Measurements from ENCODE around the gene XPO4.
"Not testable (repeated sequence)": the region's sequence is repeated elsewhere in the genome, so short reads cannot be mapped to it uniquely, and the experiment has no call there.

XPO4 gene

GRCh38 chr13:20921572-20921971 is 19.0 kb upstream of the XPO4 start:
- Histone ChIP-seq H3K79me1 (ENCODE audit: low read length) (no peaks in the 10 kb centered on the region), H3K9me3 (ENCODE audit: insufficient read depth, low read depth, low read length) (no peaks in the 10 kb centered on the region), H2AFZ (ENCODE audit: insufficient read depth, low read length, poor library complexity) (no peak overlapping the region), H4K12ac (ENCODE audit: low read depth, low read length) (no peak overlapping the region), H3K4me3 (ENCODE audit: low read depth, low read length) (no peak overlapping the region), H3K36me3 (ENCODE audit: control insufficient read depth in 1 of 2, insufficient read depth in 2 of 2, low read length in 2 of 2) (no peaks in the 10 kb centered on the region), H3K27ac (ENCODE audit: low read depth, low read length) (no peak overlapping the region), H3K23ac (ENCODE audit: low read length) (no peak overlapping the region), H4K91ac (ENCODE audit: low read depth, low read length) (no peak overlapping the region), H2AK5ac (ENCODE audit: low read length) (no peak overlapping the region), H4K8ac (ENCODE audit: low read depth, low read length) (no peak overlapping the region), H2BK120ac (ENCODE audit: insufficient read depth, low read length, poor library complexity) (no peak overlapping the region), H3K4ac (ENCODE audit: low read depth, low read length) (no peak overlapping the region), H3K14ac (ENCODE audit: low read length) (no peak overlapping the region), H2BK5ac (ENCODE audit: low read depth, low read length, poor library complexity) (no peak overlapping the region), H3K4me1 (ENCODE audit: control insufficient read depth in 1 of 2, insufficient read depth in 2 of 2, low read length in 2 of 2) (no peaks in the 10 kb centered on the region), H3K18ac (ENCODE audit: low read length) (no peak overlapping the region), H3K79me2 (ENCODE audit: control insufficient read depth, insufficient read depth, low read length, poor library complexity) (no peaks in the 10 kb centered on the region), H3K27me3 (ENCODE audit: insufficient read depth, low read length) (no peaks in the 10 kb centered on the region), H3K9ac (ENCODE audit: low read length) (no peak overlapping the region), H3K4me2 (ENCODE audit: low read length) (no peak overlapping the region), H2BK12ac (ENCODE audit: low read length) (no peak overlapping the region)
- WGBS (ENCODE audit: extremely low coverage, insufficient coverage, insufficient read length) = no CpG with 5 or more reads among the region's 4 CpGs
- no peak for DNase-seq

DNA sequence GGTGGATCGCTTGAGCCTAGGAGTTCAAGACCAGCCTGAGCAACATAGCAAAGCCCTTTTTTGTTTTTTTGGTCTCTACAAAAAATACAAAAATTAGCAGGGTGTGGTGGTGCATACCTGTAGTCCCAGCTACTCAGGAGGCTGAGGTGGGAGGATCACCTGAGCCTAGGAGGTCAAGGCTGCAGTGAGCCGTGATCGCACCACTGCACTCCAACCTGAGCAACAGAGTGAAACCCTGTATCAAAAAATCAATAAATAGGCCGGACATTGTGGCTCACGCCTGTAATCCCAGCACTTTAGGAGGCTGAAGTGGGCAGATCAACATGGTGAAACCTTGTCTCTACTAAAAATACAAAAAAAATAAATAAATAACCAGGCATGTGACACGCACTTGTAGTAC is 13.1 kb upstream of the XPO4 start:
- H4K12ac ChIP-seq (ENCODE audit: low read depth, low read length); H3K9me3 ChIP-seq (ENCODE audit: insufficient read depth, low read depth, low read length); H4K91ac ChIP-seq (ENCODE audit: low read depth, low read length); H2BK120ac ChIP-seq (ENCODE audit: insufficient read depth, low read length, poor library complexity); H3K9ac ChIP-seq (ENCODE audit: low read length); H3K4me2 ChIP-seq (ENCODE audit: low read length); H3K18ac ChIP-seq (ENCODE audit: low read length); H2AFZ ChIP-seq (ENCODE audit: insufficient read depth, low read length, poor library complexity); H3K14ac ChIP-seq (ENCODE audit: low read length); H2BK5ac ChIP-seq (ENCODE audit: low read depth, low read length, poor library complexity); H3K4ac ChIP-seq (ENCODE audit: low read depth, low read length); H3K79me1 ChIP-seq (ENCODE audit: low read length); H2AK5ac ChIP-seq (ENCODE audit: low read length); H3K79me2 ChIP-seq (ENCODE audit: control insufficient read depth, insufficient read depth, low read length, poor library complexity); H3K27me3 ChIP-seq (ENCODE audit: insufficient read depth, low read length); DNase-seq; H3K4me3 ChIP-seq (ENCODE audit: low read depth, low read length); H3K36me3 ChIP-seq (ENCODE audit: control insufficient read depth in 1 of 2, insufficient read depth in 2 of 2, low read length in 2 of 2); H3K27ac ChIP-seq (ENCODE audit: low read depth, low read length); H4K8ac ChIP-seq (ENCODE audit: low read depth, low read length); H3K4me1 ChIP-seq (ENCODE audit: control insufficient read depth in 1 of 2, insufficient read depth in 2 of 2, low read length in 2 of 2); H2BK12ac ChIP-seq (ENCODE audit: low read length); H3K23ac ChIP-seq (ENCODE audit: low read length): not testable (repeated sequence)
- no CpG with 5 or more reads among the region's 6 CpGs for WGBS (ENCODE audit: extremely low coverage, insufficient coverage, insufficient read length)

GRCh38 chr13:20911037-20911436 is 8.5 kb upstream of the XPO4 start:
- H3K18ac ChIP-seq (ENCODE audit: low read length) = no peak overlapping the region
- DNase-seq = peak in 1 of 2 donors; percentile 67
- no peaks in the 10 kb centered on the region for H3K79me2 ChIP-seq (ENCODE audit: control insufficient read depth, insufficient read depth, low read length, poor library complexity)
- H3K9ac ChIP-seq (ENCODE audit: low read length) = no peak overlapping the region
- no peak overlapping the region for H2BK120ac ChIP-seq (ENCODE audit: insufficient read depth, low read length, poor library complexity)
- no peaks in the 10 kb centered on the region for H3K79me1 ChIP-seq (ENCODE audit: low read length)
- no peak overlapping the region for H3K4ac ChIP-seq (ENCODE audit: low read depth, low read length)
- no peak overlapping the region for H2AK5ac ChIP-seq (ENCODE audit: low read length)
- no peak overlapping the region for H3K4me3 ChIP-seq (ENCODE audit: low read depth, low read length)
- no peak overlapping the region for H3K14ac ChIP-seq (ENCODE audit: low read length)
- no peak overlapping the region for H2BK12ac ChIP-seq (ENCODE audit: low read length)
- H3K4me1 ChIP-seq (ENCODE audit: control insufficient read depth in 1 of 2, insufficient read depth in 2 of 2, low read length in 2 of 2) = no peaks in the 10 kb centered on the region
- no peak overlapping the region for H3K27ac ChIP-seq (ENCODE audit: low read depth, low read length)
- no peak overlapping the region for H4K12ac ChIP-seq (ENCODE audit: low read depth, low read length)
- no peaks in the 10 kb centered on the region for H3K27me3 ChIP-seq (ENCODE audit: insufficient read depth, low read length)
- no peaks in the 10 kb centered on the region for H3K36me3 ChIP-seq (ENCODE audit: control insufficient read depth in 1 of 2, insufficient read depth in 2 of 2, low read length in 2 of 2)
- H2BK5ac ChIP-seq (ENCODE audit: low read depth, low read length, poor library complexity) = no peak overlapping the region
- no peak overlapping the region for H3K4me2 ChIP-seq (ENCODE audit: low read length)
- no peak overlapping the region for H4K91ac ChIP-seq (ENCODE audit: low read depth, low read length)
- H3K9me3 ChIP-seq (ENCODE audit: insufficient read depth, low read depth, low read length) = no peaks in the 10 kb centered on the region
- no peak overlapping the region for H3K23ac ChIP-seq (ENCODE audit: low read length)
- H4K8ac ChIP-seq (ENCODE audit: low read depth, low read length) = no peak overlapping the region
- no peak overlapping the region for H2AFZ ChIP-seq (ENCODE audit: insufficient read depth, low read length, poor library complexity)
- WGBS (ENCODE audit: extremely low coverage, insufficient coverage, insufficient read length) = no CpG with 5 or more reads among the region's 6 CpGs

DNA sequence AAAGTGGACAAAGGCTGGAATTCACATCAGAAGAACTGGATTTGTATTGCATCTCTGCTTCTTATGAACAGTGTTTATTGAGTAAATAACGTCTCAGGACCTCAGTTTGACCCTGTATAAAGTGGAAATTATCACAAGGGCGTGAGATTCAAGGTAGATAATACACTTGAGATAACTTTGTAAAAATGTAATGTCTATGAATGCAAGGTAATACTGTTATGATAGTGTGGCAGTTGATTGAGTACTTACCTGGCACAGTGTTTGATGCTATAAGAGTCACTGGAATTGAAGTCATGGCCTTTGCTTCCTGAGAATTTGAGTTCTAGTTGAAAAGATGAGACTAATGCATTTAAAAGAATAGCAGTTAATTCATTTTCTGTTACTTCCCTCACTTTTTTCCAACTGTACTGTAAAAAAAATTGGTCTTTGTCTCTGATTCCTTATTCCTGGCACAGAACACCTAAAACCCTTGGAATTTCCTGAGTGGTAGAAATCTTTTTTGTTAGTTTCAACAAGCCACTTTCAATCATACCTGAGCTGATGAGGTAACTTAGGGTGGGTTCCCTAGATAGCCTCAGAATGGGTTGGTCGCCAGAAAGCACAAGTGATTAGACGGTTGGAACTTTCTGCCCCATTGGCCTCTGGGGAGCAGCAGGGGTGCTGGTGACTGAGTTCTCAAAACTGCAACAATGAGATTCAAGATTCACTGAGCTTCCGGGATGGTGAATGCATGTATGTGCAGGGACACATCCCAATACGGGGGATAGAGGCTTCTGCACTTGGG is 6.4 kb upstream of the XPO4 start:
- no peak overlapping the region for H2BK120ac ChIP-seq (ENCODE audit: insufficient read depth, low read length, poor library complexity)

More for the DNA sequence above, 6.4 kb upstream of the XPO4 start:
- Histone ChIP-seq H3K9ac (ENCODE audit: low read length) (no peak overlapping the region), H4K91ac (ENCODE audit: low read depth, low read length) (no peak overlapping the region), H3K9me3 (ENCODE audit: insufficient read depth, low read depth, low read length) (no peaks in the 10 kb centered on the region), H3K4me2 (ENCODE audit: low read length) (no peak overlapping the region), H2AFZ (ENCODE audit: insufficient read depth, low read length, poor library complexity) (no peak overlapping the region), H2BK5ac (ENCODE audit: low read depth, low read length, poor library complexity) (no peak overlapping the region), H3K27ac (ENCODE audit: low read depth, low read length) (no peak overlapping the region), H3K14ac (ENCODE audit: low read length) (no peak overlapping the region), H2BK12ac (ENCODE audit: low read length) (no peak overlapping the region), H3K4me1 (ENCODE audit: control insufficient read depth in 1 of 2, insufficient read depth in 2 of 2, low read length in 2 of 2) (no peaks in the 10 kb centered on the region), H3K4me3 (ENCODE audit: low read depth, low read length) (no peak overlapping the region), H2AK5ac (ENCODE audit: low read length) (peak overlapping the region; percentile 69), H3K4ac (ENCODE audit: low read depth, low read length) (no peak overlapping the region), H3K18ac (ENCODE audit: low read length) (no peak overlapping the region), H4K12ac (ENCODE audit: low read depth, low read length) (no peak overlapping the region), H4K8ac (ENCODE audit: low read depth, low read length) (no peak overlapping the region), H3K79me1 (ENCODE audit: low read length) (no peaks in the 10 kb centered on the region), H3K23ac (ENCODE audit: low read length) (no peak overlapping the region), H3K79me2 (ENCODE audit: control insufficient read depth, insufficient read depth, low read length, poor library complexity) (no peaks in the 10 kb centered on the region), H3K27me3 (ENCODE audit: insufficient read depth, low read length) (no peaks in the 10 kb centered on the region), H3K36me3 (ENCODE audit: control insufficient read depth in 1 of 2, insufficient read depth in 2 of 2, low read length in 2 of 2) (no peaks in the 10 kb centered on the region)
- no CpG with 5 or more reads among the region's 6 CpGs for WGBS (ENCODE audit: extremely low coverage, insufficient coverage, insufficient read length)
- no peak for DNase-seq

Measured in trophoblast cell (in vitro differentiated cells and primary cell).